ENCODE results near the gene STRIP1.

DNA sequence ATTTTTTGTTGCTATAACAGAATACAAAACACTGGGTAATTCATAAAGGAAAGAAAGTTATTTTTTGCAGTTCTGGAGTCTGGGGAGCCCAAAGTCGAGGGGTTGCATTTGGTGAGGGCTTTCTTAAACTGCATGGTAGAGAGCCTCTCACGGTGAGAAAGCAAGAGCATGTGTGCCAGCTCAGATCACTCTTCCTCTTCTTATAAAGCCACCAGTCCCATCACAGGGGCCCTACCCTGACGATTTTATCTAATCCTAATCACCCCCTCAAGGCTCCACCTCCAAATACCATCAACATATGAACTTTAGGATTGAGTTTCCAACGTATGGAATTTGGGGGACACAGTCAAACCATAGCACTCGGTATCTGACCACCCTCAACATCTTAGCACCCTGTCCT, 1.0 kb upstream of the STRIP1 start:
- TF ChIP-seq, protein P1, sequence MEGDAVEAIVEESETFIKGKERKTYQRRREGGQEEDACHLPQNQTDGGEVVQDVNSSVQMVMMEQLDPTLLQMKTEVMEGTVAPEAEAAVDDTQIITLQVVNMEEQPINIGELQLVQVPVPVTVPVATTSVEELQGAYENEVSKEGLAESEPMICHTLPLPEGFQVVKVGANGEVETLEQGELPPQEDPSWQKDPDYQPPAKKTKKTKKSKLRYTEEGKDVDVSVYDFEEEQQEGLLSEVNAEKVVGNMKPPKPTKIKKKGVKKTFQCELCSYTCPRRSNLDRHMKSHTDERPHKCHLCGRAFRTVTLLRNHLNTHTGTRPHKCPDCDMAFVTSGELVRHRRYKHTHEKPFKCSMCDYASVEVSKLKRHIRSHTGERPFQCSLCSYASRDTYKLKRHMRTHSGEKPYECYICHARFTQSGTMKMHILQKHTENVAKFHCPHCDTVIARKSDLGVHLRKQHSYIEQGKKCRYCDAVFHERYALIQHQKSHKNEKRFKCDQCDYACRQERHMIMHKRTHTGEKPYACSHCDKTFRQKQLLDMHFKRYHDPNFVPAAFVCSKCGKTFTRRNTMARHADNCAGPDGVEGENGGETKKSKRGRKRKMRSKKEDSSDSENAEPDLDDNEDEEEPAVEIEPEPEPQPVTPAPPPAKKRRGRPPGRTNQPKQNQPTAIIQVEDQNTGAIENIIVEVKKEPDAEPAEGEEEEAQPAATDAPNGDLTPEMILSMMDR (IDR thresholded peaks at IDR 0.05; ENCODE audit: control extremely low read depth in 1 of 3, insufficient read depth in 1 of 3, low read depth in 1 of 3, low read length in 3 of 3): no peak
- TF ChIP-seq ZNF274 (IDR thresholded peaks at IDR 0.05; ENCODE audit: borderline replicate concordance, extremely low read depth, low read length): no peak
- TF ChIP-seq SP1 (IDR thresholded peaks at IDR 0.05; ENCODE audit: low read depth, low read length): no peak
- TF ChIP-seq, protein P2, sequence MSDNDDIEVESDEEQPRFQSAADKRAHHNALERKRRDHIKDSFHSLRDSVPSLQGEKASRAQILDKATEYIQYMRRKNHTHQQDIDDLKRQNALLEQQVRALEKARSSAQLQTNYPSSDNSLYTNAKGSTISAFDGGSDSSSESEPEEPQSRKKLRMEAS (IDR thresholded peaks at IDR 0.05): no peak
- TF ChIP-seq POLR2AphosphoS5 (IDR thresholded peaks at IDR 0.05; ENCODE audit: low read depth, low read length): no peak
- no peak for TF ChIP-seq POLR2A (IDR thresholded peaks at IDR 0.05; ENCODE audit: control extremely low read depth in 1 of 2, low read depth in 2 of 2, low read length in 2 of 2)
- no peak for TF ChIP-seq EP300 (IDR thresholded peaks at IDR 0.05; ENCODE audit: borderline replicate concordance in 1 of 2, low read depth in 2 of 2, low read length in 2 of 2)
- TF ChIP-seq CHD1 (IDR thresholded peaks at IDR 0.05; ENCODE audit: low read depth, low read length): no peak
- no peak for TF ChIP-seq CHD2 (IDR thresholded peaks at IDR 0.05; ENCODE audit: low read length)
- TF ChIP-seq BACH1 (IDR thresholded peaks at IDR 0.05; ENCODE audit: low read length): no peak
- no peak for TF ChIP-seq MAFK (IDR thresholded peaks at IDR 0.05; ENCODE audit: low read depth, low read length)
- no peak for TF ChIP-seq BCL11A (IDR thresholded peaks at IDR 0.05; ENCODE audit: low read depth in 2 of 2, low read length in 2 of 2)
- no peak for TF ChIP-seq HDAC2 (IDR thresholded peaks at IDR 0.05; ENCODE audit: borderline replicate concordance in 1 of 2, low read depth in 2 of 2, low read length in 2 of 2)
- TF ChIP-seq CREB1 (IDR thresholded peaks at IDR 0.05): no peak
